Activated naive CD4-positive, alpha-beta T cell treated with anti-CD3 and anti-CD28 coated beads for 36 hours (primary cell): ENCODE measurements around the gene SMIM7. TPM values are rescaled to one million over a fixed set of nuclear protein-coding genes. Genes with fewer than 3 reads are reported as not detected.
"Not testable (repeated sequence)": the region's sequence is repeated elsewhere in the genome, so short reads cannot be mapped to it uniquely, and the experiment has no call there.

Experiments used
- CTCF ChIA-PET: fragments of 350-600 bp; sonication (Branson Sonifier 250); formaldehyde crosslinking; loops from one replicate; lab custom pipeline; 2021; ENCODE audit warnings: antibody characterized with exemption; lab: Charles Lee
- DNase-seq: peaks from one replicate; pipeline ENCODE4 v3.0.0-alpha.2; 2020
- H3K27ac Mint-ChIP-seq: one replicate; pipeline ENCODE4 v1.8.0; 2021; ENCODE audit warnings: mild to moderate bottlenecking, mixed read lengths
- H3K27me3 Mint-ChIP-seq: one replicate; pipeline ENCODE4 v1.8.0; 2021; ENCODE audit warnings: low read depth, mixed read lengths
- H3K36me3 Mint-ChIP-seq: one replicate; pipeline ENCODE4 v1.8.0; 2021; ENCODE audit warnings: low read depth, mixed read lengths
- H3K4me1 Mint-ChIP-seq: one replicate; pipeline ENCODE4 v1.8.0; 2021; ENCODE audit warnings: low read depth, mixed read lengths
- H3K4me3 Mint-ChIP-seq: one replicate; pipeline ENCODE4 v1.8.0; 2021; ENCODE audit warnings: mild to moderate bottlenecking, moderate library complexity, mixed read lengths
- H3K9me3 Mint-ChIP-seq: one replicate; pipeline ENCODE4 v1.8.0; 2021; ENCODE audit warnings: mixed read lengths
- intact Hi-C: fragments of 100-400 bp; cut with micrococcal nuclease; formaldehyde crosslinking; loops from one replicate; pipeline ENCODE4 v1.15.1; 2023
- total RNA-seq, 2 experiments: library from RNA; stranded (reverse); gene quantifications; one replicate each; pipeline ENCODE4 v1.2.3, GENCODE V29; 2021

The SMIM7 gene
- total RNA-seq, 2 experiments from 2014 or later = 51.0 to 59.2 TPM

GRCh38 chr19:16673231-16673630 is 13.3 kb upstream of the SMIM7 start:
- intact Hi-C loops = no loop called here
- Mint-ChIP-seq H3K27me3 (no peaks in the 10 kb centered on the region), H3K4me3 (no peak overlapping the region), H3K4me1 (no peaks in the 10 kb centered on the region), H3K9me3 (no peaks in the 10 kb centered on the region), H3K36me3 (no peaks in the 10 kb centered on the region), H3K27ac (no peak overlapping the region)
- CTCF ChIA-PET = no interaction called here
- no peak for DNase-seq

- CTCF ChIA-PET = no interaction called here
- no peaks in the 10 kb centered on the region for H3K27me3 Mint-ChIP-seq
- no peak overlapping the region for H3K27ac Mint-ChIP-seq
- intact Hi-C loops = no loop called here
- DNase-seq = no peak
- no peaks in the 10 kb centered on the region for H3K9me3 Mint-ChIP-seq
- no peaks in the 10 kb centered on the region for H3K36me3 Mint-ChIP-seq
- no peaks in the 10 kb centered on the region for H3K4me1 Mint-ChIP-seq
- H3K4me3 Mint-ChIP-seq = no peak overlapping the region
Measured at GRCh38 chr19:16671652-16672274, 11.8 kb upstream of the SMIM7 start.

- intact Hi-C loops = no loop called here
- no peaks in the 10 kb centered on the region for H3K9me3 Mint-ChIP-seq
- CTCF ChIA-PET = interaction anchor here (1.4 kb wide), 1 partner anchor 46 kb away, joined by 4 read pairs; no protein-coding TSS in a partner anchor
- H3K4me1 Mint-ChIP-seq = no peaks in the 10 kb centered on the region
- no peaks in the 10 kb centered on the region for H3K27me3 Mint-ChIP-seq
- no peak overlapping the region for H3K4me3 Mint-ChIP-seq
- no peak overlapping the region for H3K27ac Mint-ChIP-seq
- DNase-seq = no peak
- no peaks in the 10 kb centered on the region for H3K36me3 Mint-ChIP-seq
Measured at GRCh38 chr19:16670291-16670690, 10.3 kb upstream of the SMIM7 start.

- DNase-seq, CTCF ChIA-PET, H3K4me1 Mint-ChIP-seq, H3K9me3 Mint-ChIP-seq, H3K27me3 Mint-ChIP-seq, intact Hi-C loops, H3K36me3 Mint-ChIP-seq, H3K27ac Mint-ChIP-seq, H3K4me3 Mint-ChIP-seq: not testable (repeated sequence)
Measured at GRCh38 chr19:16668702-16669101, 8.8 kb upstream of the SMIM7 start.

GRCh38 chr19:16668176-16668575 is 8.2 kb upstream of the SMIM7 start:
- CTCF ChIA-PET = no interaction called here
- no peak overlapping the region for H3K27ac Mint-ChIP-seq
- no peaks in the 10 kb centered on the region for H3K36me3 Mint-ChIP-seq

GRCh38 chr19:16661480-16662034 is 1.6 kb upstream of the SMIM7 start:
- DNase-seq = peak; percentile 6
- H3K27me3 Mint-ChIP-seq = peaks cover 6% of the 10 kb centered on the region
- H3K9me3 Mint-ChIP-seq = no peaks in the 10 kb centered on the region
- peaks cover 36% of the 10 kb centered on the region for H3K4me1 Mint-ChIP-seq
- H3K36me3 Mint-ChIP-seq = peaks cover 12% of the 10 kb centered on the region
- peak overlapping the region; percentile 71 for H3K4me3 Mint-ChIP-seq
- peak overlapping the region; percentile 36 for H3K27ac Mint-ChIP-seq
- intact Hi-C loops = no loop called here
- CTCF ChIA-PET = no interaction called here

More at GRCh38 chr19:16668176-16668575, 8.2 kb upstream of the SMIM7 start:
- no peak for DNase-seq
- Mint-ChIP-seq H3K27me3 (no peaks in the 10 kb centered on the region), H3K4me3 (no peak overlapping the region), H3K4me1 (no peaks in the 10 kb centered on the region), H3K9me3 (no peaks in the 10 kb centered on the region)
- intact Hi-C loops = no loop called here

- H3K27me3 Mint-ChIP-seq = peaks cover 6% of the 10 kb centered on the region
- intact Hi-C loops = loop anchor here (1.0 kb wide), 4 partner anchors 33 to 189 kb away; partner anchors contain the start of genes CHERP and MED26
- peaks cover 18% of the 10 kb centered on the region for H3K36me3 Mint-ChIP-seq
- H3K27ac Mint-ChIP-seq = peak within 1 kb of the TSS; percentile 92
- peaks cover 39% of the 10 kb centered on the region for H3K4me1 Mint-ChIP-seq
- CTCF ChIA-PET = interaction anchor here (0.6 kb wide), 1 partner anchor 644 kb away, joined by 7 read pairs; no protein-coding TSS in a partner anchor
- DNase-seq = peak; percentile 23
- peak within 1 kb of the TSS; percentile 92 for H3K4me3 Mint-ChIP-seq
- H3K9me3 Mint-ChIP-seq = no peaks in the 10 kb centered on the region
Measured at GRCh38 chr19:16660763-16661479, 977 bp upstream of the SMIM7 start, which contains the start of gene TMEM38A. TMEM38A (plus strand) TSS chr19:16661139; CDS start chr19:16661218, 79 bp downstream.

GRCh38 chr19:16659464-16659831 is 496 bp downstream of the SMIM7 start:
- intact Hi-C loops = loop anchor here (1.0 kb wide), 1 partner anchor 163 kb away; the partner anchor contains the start of genes C19orf44 and CALR3
- Mint-ChIP-seq H3K4me3 (peak overlapping the region; percentile 92), H3K27me3 (peaks cover 6% of the 10 kb centered on the region), H3K36me3 (peaks cover 20% of the 10 kb centered on the region), H3K4me1 (peaks cover 39% of the 10 kb centered on the region), H3K27ac (peak overlapping the region; percentile 92), H3K9me3 (no peaks in the 10 kb centered on the region)
- CTCF ChIA-PET = no interaction called here
- DNase-seq = no peak

- Mint-ChIP-seq H3K4me3 (peak overlapping the region; percentile 36), H3K4me1 (peaks cover 39% of the 10 kb centered on the region), H3K36me3 (peaks cover 35% of the 10 kb centered on the region), H3K9me3 (no peaks in the 10 kb centered on the region), H3K27ac (no peak overlapping the region), H3K27me3 (peaks cover 6% of the 10 kb centered on the region)
- no peak for DNase-seq
- intact Hi-C loops = no loop called here
- CTCF ChIA-PET = interaction anchor here (1.2 kb wide), 1 partner anchor 70 kb away, joined by 4 read pairs; no protein-coding TSS in a partner anchor
Measured at GRCh38 chr19:16657384-16657783, 2.6 kb downstream of the SMIM7 start.

GRCh38 chr19:16655727-16656126 is 4.2 kb downstream of the SMIM7 start:
- DNase-seq = no peak
- intact Hi-C loops = no loop called here
- H3K36me3 Mint-ChIP-seq = peaks cover 45% of the 10 kb centered on the region

GRCh38 chr19:16654627-16655026 is 5.3 kb downstream of the SMIM7 start:
- no peaks in the 10 kb centered on the region for H3K9me3 Mint-ChIP-seq
- no peak overlapping the region for H3K4me3 Mint-ChIP-seq
- H3K36me3 Mint-ChIP-seq = peaks cover 50% of the 10 kb centered on the region
- H3K27ac Mint-ChIP-seq = peak overlapping the region; percentile 41
- DNase-seq = no peak
- no peaks in the 10 kb centered on the region for H3K27me3 Mint-ChIP-seq
- intact Hi-C loops = no loop called here
- CTCF ChIA-PET = no interaction called here
- H3K4me1 Mint-ChIP-seq = peaks cover 27% of the 10 kb centered on the region

More at GRCh38 chr19:16655727-16656126, 4.2 kb downstream of the SMIM7 start:
- Mint-ChIP-seq H3K27ac (no peak overlapping the region), H3K4me3 (no peak overlapping the region), H3K27me3 (no peaks in the 10 kb centered on the region), H3K9me3 (no peaks in the 10 kb centered on the region), H3K4me1 (peaks cover 27% of the 10 kb centered on the region)
- CTCF ChIA-PET = no interaction called here

- Mint-ChIP-seq H3K4me1 (peaks cover 24% of the 10 kb centered on the region), H3K36me3 (peaks cover 51% of the 10 kb centered on the region), H3K27me3 (no peaks in the 10 kb centered on the region), H3K9me3 (no peaks in the 10 kb centered on the region), H3K27ac (no peak overlapping the region), H3K4me3 (no peak overlapping the region)
- intact Hi-C loops = no loop called here
- no peak for DNase-seq
- CTCF ChIA-PET = no interaction called here
Measured at GRCh38 chr19:16654140-16654539, 5.8 kb downstream of the SMIM7 start.
